HG03280 (cell line): ENCODE data around the gene SLX9.

Experiments
- ATAC-seq: cut with Tn5 transposase; IDR thresholded peaks from one replicate; pipeline ENCODE4 v1.9.1; 2021; ENCODE audit warnings: mild to moderate bottlenecking, moderate library complexity; ENCODE audit not compliant: unreplicated experiment

The SLX9 gene

GRCh38 chr21:44957901-44958451, 18.1 kb downstream of the SLX9 start:
- ATAC-seq, result no peak

GRCh38 chr21:44958471-44959191, 18.8 kb downstream of the SLX9 start:
- no peak for ATAC-seq

GRCh38 chr21:44959376-44960091, 19.7 kb downstream of the SLX9 start:
- no peak for ATAC-seq

- no peak for ATAC-seq
These were observed 20.6 kb downstream of the SLX9 start for GRCh38 chr21:44960141-44961092.

GRCh38 chr21:44962403-44962966, 22.7 kb downstream of the SLX9 start:
- ATAC-seq, result no peak

GRCh38 chr21:44964381-44964780, 24.6 kb downstream of the SLX9 start:
- no peak for ATAC-seq

- no peak for ATAC-seq
These were observed 25.6 kb downstream of the SLX9 start for GRCh38 chr21:44965251-44966022.

- no peak for ATAC-seq
These were observed 26.6 kb downstream of the SLX9 start for GRCh38 chr21:44966135-44967081.

GRCh38 chr21:44967082-44968047, 27.5 kb downstream of the SLX9 start:
- ATAC-seq, result no peak

- no peak for ATAC-seq
These were observed 29.3 kb downstream of the SLX9 start for GRCh38 chr21:44969066-44969670.

GRCh38 chr21:44969931-44970755, 30.3 kb downstream of the SLX9 start:
- no peak for ATAC-seq

GRCh38 chr21:44970766-44971671, 31.2 kb downstream of the SLX9 start:
- ATAC-seq, result no peak

GRCh38 chr21:44971672-44971995, 31.8 kb downstream of the SLX9 start:
- ATAC-seq, result no peak

- ATAC-seq, result no peak
These were observed 32.5 kb downstream of the SLX9 start for GRCh38 chr21:44972301-44972814.

- no peak for ATAC-seq
These were observed 33.0 kb downstream of the SLX9 start for GRCh38 chr21:44972821-44973220.
